ENCODE measurements around the gene TMEM35A. TPM values are rescaled to one million over a fixed set of nuclear protein-coding genes. Genes with fewer than 3 reads are reported as not detected.

TMEM35A gene
- total and polyA plus RNA-seq, 9 of the 15 experiments (the other 6 are each of a cell fraction or from before 2014, with no cell fraction given) = not detected

GRCh38 chrX:101051549-101052302 is 27.0 kb upstream of the TMEM35A start, which contains the start of gene TRMT2B (continued):
- TF ChIP-seq PYGO2 (tag; IDR thresholded peaks at IDR 0.05) (no peak), FOSL1 (tag; conservative IDR thresholded peaks at IDR 0.05) (0 out of 2 replicates have a peak, but pooled peaks have one; percentile 27), SIN3A (IDR thresholded peaks at IDR 0.05; ENCODE audit: borderline replicate concordance in 2 of 2, control insufficient read depth in 1 of 2, low read depth in 2 of 2, low read length in 2 of 2) (peak; percentile 13 to 23; a peak in 1 of 4 replicates), ARID3A (IDR thresholded peaks at IDR 0.05; ENCODE audit: borderline replicate concordance, low read depth, low read length) (no peak), BRD4 (IDR thresholded peaks at IDR 0.05) (0 out of 2 replicates have a peak, but pooled peaks have one; percentile 51), ZNF655 (CRISPR knock-in tag; IDR thresholded peaks at IDR 0.05) (no peak), TAF1 (IDR thresholded peaks at IDR 0.05; ENCODE audit: control insufficient read depth, extremely low read depth, insufficient read depth, low read length, severe bottlenecking) (peak; percentile 47), PHF20 (IDR thresholded peaks at IDR 0.05; ENCODE audit: partially characterized antibody) (peak; percentile 71), CTBP1 (IDR thresholded peaks at IDR 0.05; ENCODE audit: borderline replicate concordance) (peak; percentile 44; the same call in 1 of the 2 replicates), EGR1 (conservative IDR thresholded peaks at IDR 0.05) (peak; percentile 55), ZBTB2 (IDR thresholded peaks at IDR 0.05) (peak; percentile 63; the same call in 1 of the 2 replicates), ELF2 (CRISPR knock-in tag; IDR thresholded peaks at IDR 0.05) (peak; percentile 81), POLR2B (IDR thresholded peaks at IDR 0.05; ENCODE audit: low read depth, partially characterized antibody) (peak; percentile 80), ZNF316 (IDR thresholded peaks at IDR 0.05) (0 out of 2 replicates have a peak, but pooled peaks have one; percentile 13), CBX2 (IDR thresholded peaks at IDR 0.05; ENCODE audit: insufficient read depth, low read length, poor library complexity, severe bottlenecking) (no peak), BHLHE40 (IDR thresholded peaks at IDR 0.05; ENCODE audit: low read length) (peak; percentile 45), RB1 (IDR thresholded peaks at IDR 0.05; ENCODE audit: low read depth) (peak; percentile 40; the same call in 1 of the 2 replicates), HDAC3 (IDR thresholded peaks at IDR 0.05; ENCODE audit: borderline replicate concordance, partially characterized antibody) (peak; percentile 18), TRIM25 (IDR thresholded peaks at IDR 0.05; ENCODE audit: borderline replicate concordance) (no peak), CXXC5 (CRISPR knock-in tag; IDR thresholded peaks at IDR 0.05) (peak; percentile 78)

Data from K562 (cell line).